GM19238 (cell line): ENCODE data around the gene TMEM119.
"Not testable (repeated sequence)": the region's sequence is repeated elsewhere in the genome, so short reads cannot be mapped to it uniquely, and the experiment has no call there.

Source experiments
- DNase-seq: peaks from one replicate; pipeline ENCODE4 v3.0.0; 2011; ENCODE audit warnings: low spot score; ENCODE audit not compliant: insufficient read length

TMEM119 gene

DNA sequence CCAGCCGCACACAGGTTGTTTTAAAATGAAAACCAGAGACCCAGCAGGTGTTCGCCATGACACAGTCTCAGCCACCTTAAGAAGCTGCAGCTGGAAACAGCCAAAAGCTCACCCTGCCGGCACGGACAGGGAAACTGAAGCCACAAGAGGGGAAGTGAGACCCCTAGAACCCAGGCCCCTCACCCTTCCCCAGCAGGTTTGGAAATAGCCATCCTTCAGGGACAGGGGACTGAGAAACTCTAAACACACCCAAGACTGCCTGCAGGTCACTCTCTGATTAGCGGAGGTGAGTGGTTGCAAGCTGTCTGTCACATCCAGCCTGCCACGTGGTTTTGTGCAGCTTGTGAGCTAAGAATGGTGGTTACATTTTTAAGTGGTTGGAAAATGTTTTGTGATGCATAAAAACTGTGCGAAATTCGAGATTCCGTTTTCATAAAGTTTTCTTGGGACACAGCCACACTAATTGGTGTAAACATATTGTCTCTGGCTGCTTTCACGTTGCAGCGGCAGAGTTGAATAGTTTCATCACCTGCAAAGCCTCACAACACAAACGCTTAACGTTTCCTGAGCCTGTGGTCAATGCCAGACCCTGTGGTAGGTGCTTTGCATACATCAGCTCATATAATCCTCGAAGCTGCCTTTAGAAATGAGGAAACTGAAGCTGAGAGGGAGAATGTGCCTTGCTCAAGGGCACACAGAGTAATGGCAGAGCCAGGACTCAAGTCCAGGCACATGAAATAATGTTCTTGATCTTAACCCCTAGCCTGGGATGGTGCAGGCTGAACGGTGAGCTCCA is 37.5 kb upstream of the TMEM119 start:
- peak; percentile 55 for DNase-seq

DNA sequence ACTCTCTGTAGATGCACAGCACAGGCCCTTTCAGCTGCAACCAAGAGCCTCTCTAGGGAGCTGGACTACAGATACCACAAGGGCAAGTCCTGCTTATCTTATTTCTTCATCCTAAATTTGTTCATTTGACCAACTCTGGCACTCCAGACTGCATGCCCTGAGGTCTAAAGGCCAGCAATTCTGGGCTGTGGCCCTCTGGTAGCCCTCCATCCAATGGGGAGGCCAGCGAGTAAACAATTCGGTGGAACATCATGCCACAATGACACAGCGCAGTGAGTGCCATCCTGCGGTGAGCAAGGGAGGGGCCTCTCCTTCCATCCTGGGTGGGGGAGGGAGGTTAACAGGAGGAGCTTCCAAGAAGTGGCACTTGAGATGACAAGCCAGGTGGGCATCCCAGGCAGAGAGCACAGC is 36.5 kb upstream of the TMEM119 start:
- no peak for DNase-seq

DNA sequence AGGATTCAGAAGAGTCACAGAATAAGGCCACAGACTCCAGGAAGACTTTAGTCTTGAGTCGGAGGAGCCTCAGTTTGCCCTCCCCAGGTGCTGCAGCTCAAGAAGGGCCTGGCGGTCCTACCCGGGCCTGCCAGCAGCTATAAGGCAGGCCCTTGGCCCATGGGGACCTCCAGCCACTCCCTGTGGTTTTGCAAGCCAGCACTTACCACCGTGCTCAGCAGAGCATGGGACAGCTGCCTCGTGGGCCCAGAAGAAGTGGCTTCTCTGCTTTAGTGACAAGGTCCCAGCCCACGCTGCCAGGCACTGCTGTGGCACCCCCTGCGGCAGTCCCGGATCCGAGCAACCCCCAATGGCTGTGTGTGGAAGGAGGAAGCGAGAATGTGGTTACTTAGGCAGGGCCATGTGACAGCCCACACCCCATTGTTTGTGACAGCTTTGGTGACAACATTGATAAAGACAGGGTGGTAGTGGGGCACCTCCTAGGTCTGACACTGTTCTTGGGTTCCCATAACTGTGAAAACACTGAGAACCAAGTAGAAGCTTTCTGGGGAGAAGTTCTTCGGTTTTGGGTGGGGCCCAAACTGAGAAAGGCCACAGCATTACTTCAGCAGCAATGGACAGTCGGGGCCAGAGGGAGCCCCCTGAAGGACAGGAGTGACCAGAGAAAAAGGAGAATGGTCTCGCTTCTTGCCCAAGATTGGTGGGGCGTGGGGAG is 35.8 kb upstream of the TMEM119 start, which contains the start of gene SELPLG:
TSS of gene SELPLG (minus strand) at position 361 of the 715 bp plus-strand sequence. CDS start 9,587 bp downstream, outside the sequence.
- DNase-seq = peak; percentile 77

DNA sequence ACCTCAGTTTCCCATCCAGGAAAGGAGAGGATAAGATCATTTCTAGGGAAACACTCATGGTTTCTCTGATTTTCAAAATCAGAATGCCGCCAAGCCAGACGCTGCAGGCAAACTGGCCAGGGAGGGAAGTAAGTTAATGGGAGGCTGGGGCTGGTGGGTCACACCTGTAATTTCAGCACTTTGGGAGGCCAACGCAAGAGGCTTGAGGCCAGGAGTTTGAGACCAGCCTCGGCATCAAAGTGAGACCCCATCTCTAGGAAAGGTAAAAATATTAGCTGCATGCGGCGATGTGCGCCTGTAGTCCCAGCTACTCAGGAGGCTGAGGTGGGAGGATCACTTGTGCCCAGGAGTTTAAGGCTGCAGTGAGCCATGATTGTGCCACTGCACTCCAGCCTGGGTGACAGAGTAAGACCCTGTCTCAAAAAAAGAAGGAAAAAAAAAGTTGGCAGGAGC is 35.2 kb upstream of the TMEM119 start:
- DNase-seq = no peak

DNA sequence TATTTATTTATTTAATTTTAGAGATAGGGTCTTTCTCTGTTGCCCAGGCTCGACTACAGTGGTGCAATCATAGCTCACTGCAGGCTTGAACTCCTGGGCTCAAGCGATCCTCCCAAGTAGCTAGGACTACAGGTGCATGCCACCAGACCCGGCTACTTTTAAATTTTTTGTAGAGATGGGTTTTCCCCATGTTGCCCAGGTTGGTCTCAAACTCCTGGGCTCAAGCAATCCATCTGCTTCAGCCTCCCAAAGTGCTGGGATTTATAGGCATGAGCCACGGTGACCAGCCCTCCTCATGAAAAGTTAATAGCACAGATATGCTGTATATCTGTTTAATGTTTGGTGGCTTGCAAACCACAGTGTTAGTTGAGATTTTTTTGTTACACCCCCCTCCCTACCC is 33.4 kb upstream of the TMEM119 start:
- DNase-seq = not testable (repeated sequence)

DNA sequence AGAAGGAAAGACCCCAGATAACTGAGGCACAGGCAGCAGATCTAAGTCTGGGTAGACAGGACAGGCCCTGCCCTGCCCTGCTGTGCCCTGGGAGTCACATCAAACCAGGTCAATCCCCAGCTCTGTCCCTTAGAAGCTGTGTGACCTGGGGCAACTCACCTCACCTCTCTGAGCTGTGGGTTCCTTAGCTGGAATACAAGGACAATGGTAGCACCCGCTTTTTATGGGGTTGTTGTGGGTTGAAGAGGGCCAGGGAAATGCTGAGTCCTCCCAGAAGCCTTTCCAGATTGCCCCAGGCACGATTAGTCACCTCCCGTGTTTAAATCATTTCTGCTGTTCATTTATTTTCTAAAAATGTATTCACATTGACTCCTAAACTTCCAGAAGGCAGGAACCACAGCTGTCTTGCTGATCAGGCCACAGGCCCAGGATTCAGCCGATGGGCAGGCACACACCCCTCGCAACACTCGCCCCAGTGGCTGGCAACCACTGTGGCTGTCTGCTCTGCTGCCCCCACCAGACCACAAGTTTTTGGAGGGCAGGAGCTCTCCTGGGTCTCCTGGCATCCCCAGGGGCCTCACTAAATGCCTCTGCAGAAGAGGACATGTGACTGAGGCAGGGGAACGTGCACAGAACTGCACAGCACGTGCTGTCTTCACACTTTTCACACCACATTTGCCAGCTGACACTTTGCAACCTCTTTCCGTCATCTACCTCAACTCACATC is 32.8 kb upstream of the TMEM119 start:
- no peak for DNase-seq

DNA sequence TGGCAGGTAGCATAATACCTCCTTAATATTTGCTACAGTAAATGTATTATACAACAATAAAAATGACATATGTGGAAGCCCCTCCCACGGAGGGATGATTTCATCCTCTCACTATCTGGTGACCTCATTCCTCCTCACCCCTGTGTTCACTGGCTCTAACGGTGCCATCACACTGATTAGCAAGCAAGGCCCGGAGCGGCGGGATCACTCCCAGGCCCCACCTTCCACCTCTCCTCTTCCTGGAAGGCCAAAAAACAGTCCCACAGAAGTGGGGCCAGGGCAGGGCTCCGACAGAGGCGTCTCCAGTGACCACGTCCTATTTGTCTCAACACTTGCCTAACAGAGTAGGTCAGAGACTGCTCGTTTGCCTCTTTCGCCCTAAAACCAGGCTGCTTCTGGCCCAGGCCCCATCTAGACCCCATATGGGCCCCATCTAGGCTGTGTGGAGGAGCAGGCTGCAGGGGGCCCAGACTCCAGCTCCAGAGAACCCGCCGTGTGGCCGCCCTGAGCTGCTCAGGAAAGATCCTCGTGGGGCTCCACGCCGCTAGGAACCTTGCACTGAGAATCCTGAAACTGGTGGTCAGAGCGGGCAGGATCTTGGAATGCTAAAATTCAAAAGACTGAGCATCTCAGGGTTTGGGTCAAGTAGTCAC is 32.1 kb upstream of the TMEM119 start:
- DNase-seq = no peak

DNA sequence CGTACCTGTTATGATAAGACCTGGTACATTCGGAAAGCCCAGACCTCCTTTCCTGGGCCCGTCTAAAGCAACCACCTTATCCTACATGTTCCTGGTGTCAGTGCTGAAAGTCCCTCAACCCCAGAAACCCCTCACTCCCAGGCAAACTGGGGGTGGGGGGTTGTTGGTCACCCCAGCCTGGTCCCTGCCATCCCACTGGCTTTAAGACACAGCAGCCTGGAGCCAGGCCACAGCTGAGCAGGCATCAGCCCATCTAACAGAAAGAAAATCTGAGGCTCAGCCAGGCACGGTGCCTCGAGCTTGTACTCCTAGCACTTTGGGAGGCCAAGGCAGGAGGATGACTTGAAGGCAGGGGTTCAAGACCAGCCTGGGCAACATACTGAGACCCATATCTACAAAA is 31.3 kb upstream of the TMEM119 start:
- no peak for DNase-seq

DNA sequence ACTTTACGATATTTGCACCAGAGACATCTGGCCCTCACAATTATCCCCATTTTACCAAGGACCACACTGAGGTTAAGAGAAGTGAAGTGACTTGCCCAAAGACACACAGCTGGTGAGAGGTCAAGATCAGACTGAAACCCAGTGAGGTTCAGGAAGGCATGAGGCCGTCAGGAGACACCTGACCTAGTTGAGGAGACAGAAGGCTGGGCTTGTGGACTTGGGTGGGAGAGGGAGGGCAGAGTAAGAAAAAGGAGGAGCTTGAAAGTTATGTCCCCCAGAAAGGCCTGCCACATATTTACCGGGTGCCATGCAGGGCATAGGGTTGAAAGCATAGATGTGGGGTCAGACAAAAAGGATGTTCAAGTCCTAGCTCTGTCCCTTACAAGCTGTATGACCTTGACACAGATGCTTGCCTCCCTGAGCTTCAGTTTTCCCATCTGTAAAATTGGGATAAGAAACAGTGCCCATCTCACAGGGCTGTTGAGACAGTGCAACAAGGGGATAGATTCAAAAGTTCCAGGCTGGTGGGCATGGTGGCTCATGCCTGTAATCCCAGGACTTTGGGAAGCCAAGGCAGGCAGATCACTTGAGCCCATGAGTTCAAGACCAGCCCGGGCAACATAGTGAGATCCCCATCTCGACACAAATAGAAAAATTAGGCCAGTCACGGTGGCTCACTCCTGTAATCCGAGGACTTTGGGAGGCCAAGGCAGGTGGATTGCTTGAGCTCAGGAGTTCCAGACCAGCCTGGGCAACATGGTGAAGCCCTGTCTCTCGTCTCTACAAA is 29.4 kb upstream of the TMEM119 start:
- DNase-seq = no peak

DNA sequence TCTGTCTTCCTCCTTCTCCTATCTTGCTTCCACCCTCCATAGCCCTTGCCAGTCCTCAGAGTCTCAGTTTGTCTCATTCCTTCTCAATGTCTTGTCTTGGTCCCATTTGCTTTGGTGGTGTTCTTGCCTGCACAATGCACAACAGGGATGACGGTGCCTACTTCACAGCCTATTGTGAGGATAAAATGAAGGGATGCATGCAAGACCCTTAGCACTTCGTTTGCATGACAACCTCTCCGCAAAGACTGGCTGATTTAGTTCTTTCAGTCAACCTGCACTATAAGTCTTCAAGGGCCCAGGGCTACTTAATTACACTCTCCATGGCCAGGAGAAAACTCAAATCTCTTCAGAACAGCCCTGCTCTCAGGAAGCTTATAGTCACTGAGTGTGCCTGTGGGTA is 27.3 kb upstream of the TMEM119 start:
- no peak for DNase-seq

DNA sequence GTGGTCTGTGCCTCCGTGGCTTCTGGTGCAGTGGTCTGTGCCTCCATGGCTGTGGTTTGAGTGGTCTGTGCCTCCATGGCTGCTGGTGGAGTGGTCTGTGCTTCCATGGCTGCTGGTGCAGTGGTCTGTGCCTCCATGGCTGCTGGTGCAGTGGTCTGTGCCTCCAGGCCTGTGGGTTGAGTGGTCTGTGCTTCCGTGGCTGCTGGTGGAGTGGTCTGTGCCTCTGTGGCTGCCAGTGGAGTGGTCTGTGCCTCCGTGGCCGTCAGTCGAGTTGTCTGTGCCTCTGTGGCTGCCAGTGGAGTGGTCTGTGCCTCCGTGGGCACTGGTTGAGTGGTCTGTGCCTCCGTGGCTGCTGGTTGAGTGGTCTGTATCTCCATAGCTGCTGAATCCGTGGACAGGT is 25.7 kb upstream of the TMEM119 start:
- no peak for DNase-seq

DNA sequence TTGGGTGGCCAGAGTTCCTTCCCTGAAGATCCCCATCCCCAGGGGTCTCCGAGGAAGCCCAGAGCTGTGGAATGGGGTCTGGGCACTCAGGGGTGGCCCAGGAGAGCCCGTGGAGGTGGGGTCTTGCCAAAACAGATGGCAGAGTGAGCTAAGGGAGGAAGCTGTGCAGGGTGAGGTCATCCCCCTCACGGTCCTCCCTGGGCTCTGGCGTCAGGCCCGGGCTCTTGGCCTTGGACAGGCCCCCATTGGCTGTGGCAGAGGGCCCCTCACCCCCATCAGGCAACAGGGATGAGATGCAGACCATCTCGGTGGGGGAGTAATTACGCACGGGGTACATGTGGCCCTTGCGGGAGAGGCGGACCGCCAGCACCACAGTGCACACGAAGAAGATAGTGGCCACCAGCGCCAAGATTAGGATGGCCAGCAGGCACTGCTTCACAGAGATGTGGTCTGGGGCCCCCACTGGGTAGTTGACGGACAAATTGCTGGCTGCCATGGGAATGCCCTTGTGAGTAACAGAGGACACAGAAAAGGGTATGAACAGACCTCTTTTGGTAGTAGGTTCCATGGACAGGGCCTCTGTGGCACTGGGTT is 25.1 kb upstream of the TMEM119 start:
- no peak for DNase-seq

DNA sequence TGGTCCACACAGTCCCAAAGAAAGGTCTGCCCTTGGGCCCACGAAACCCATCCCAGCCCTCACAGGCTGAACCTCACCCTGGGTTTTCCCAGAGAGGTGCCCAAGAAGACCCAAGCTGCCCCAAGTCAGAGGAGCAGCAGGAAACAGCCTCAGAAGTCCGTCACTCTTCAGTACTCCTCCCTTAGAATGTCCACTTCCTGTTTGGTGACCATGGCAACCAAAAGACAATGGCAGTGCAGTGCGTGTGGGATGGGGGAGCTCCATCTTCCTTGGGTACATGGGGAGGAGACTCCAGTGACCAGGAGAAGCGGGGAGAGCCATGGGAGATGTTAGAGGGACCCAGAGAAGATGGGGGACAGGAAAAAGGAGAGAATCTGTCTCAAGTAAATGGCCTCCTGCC is 24.5 kb upstream of the TMEM119 start:
- DNase-seq = no peak

DNA sequence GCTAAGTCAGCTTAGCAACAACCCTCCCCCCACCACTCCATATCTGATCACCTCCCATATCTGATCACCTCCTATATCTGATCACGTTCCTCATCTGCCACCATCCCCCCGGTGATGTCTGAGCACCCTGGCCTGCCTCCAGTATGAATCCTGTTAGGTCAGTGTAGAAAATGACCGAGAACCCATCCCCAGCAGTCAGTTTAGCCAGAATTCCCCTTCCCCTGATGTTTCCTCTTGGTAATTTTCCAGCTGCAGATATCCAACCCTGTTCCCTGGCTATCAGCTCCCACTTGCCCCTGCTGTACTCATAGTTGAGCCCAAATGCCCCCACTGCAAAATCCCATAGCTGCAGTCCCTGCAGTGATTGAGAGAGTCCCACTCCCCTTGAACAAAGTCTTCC is 23.3 kb upstream of the TMEM119 start:
- no peak for DNase-seq

DNA sequence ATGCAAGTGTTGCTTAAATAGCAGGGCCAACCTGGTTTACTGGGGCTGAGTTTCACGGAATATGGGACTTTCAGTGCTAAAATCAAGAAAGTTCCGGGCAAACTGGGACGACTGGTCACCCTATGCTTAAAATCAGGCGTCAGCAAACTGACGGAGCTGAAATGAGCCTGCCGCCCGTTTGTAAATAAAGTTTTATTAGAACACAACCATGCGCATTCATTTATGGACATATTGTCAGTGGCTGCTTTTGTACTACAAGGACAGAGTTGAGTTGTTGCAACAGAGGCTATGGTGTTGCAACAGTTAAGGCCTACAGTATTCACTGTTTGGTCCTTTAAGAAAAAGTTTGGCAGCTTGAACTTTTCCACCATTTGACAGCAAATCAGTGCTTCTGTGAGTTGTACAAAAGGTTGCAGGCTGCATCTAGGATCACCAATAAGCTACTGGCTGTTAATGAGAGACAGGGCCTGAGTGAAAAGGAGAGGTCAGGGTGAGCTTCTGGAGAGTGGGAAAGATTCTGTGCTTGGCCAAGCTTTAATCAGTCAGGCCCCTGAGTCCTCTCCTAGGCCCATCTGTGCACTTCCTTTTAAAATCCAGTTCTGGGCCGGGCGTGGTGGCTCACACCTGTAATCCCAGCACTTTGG is 22.5 kb upstream of the TMEM119 start:
- no peak for DNase-seq

DNA sequence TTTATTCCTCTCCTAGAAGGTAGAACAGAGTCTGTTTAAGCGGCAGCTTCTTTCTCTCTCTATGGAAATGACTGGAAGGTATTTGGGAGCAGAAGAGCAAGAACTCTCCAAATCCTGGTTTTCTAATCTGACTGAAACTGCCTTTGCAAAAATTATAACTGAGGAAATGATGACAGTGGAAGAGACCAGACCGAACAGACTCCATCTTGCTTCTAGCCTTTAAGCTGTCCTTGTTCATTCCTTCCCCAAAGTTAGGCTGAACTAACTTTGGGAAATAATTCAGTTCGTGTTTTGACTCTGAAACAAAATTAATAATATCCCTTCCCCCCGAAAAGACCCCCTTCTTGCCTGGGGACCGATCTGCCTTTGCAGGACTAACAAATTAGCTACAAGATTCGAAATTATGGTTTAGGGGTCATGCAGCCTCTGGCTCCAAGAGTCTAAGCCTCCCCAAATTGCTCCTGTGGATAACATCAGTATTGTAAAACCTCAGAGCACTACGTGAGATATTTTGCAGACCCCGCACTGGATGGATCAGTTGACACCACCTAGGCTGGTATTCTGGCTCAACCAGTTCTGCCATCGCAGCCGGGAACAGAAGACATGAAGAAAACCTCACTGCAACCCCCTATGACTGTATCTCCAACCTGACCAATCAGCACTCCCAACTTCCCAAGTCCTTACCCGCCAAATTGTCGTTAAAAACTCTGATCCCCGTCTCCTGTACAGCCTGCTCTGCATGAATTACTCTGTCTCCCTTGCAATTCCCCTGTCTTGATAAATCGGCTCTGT is 21.7 kb upstream of the TMEM119 start:
- DNase-seq = no peak

DNA sequence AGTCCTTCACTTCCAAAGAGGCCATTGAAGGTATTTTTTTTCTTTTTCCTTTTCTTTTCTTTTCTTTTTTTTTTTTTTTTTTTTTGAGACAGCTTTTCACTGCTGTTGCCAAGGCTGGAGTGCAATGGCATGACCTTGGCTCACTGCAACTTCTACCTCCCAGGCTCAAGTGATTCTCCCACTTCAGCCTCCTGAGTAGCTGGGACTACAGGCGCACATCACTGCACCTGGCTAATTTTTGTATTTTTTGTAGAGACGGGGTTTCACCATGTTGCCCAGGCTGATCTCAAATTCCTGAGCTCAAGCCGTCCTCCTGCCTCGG is 21.0 kb upstream of the TMEM119 start:
- DNase-seq = not testable (repeated sequence)

DNA sequence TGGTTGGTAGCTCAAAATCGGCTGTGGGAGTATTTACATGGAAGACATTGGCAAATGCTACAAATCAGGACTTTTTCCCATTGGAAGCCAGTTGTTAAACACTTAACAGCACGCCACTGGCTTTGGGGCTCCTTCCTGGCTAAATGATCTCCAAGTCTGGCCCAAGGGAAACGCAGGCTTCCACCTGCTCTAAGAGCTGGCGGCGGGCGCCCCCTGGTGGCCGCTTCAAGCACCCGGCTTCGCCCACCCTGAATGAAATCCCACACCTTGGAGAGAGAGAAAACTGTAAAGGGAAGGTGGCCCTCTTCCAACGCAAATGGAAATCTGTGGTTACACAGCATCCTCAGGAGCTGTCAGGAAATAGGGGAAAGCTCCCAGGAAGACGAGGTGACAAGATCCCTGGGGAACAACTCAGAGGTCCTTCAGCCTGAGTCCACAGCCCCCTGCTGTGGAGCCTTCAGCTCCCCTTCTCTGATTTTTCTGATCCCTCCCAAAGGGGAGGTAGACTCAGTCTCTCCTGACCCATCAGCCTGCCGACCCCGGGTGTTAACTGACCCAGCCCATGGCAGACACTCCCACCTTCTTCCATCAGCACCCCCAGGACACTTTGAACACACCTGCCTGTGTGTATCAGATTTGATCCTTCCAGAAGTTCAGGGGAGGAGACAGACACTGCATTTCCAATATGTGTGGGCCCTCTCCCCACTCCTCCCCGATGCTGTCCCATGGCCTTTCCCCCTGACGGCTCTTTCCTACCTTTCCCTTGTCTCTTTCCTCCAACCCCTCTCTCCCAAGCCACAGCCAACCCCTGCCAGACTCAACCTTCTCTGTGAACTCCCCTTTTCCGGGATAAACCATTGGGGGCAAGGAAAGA is 20.4 kb upstream of the TMEM119 start:
- DNase-seq = peak; percentile 79
